Sigmoid colon (tissue), 4 donors: ENCODE results near the gene IQGAP1.

Experiments
- CTCF ChIP-seq, 4 experiments: fragments of 450-650 bp in 3 of 4; fragments of 200-600 bp in 1 of 4; IDR thresholded peaks; one replicate each; pipeline ENCODE4 v1.5.1; 2016 to 2019; ENCODE audit warnings: antibody characterized with exemption in 4 of 4, mild to moderate bottlenecking in 3 of 4, moderate library complexity in 2 of 4
- POLR2A ChIP-seq, 2 donors: fragments of 450-650 bp; IDR thresholded peaks; one replicate each; pipeline ENCODE4 v1.6.1; 2016; ENCODE audit warnings: antibody characterized with exemption in 2 of 2, mild to moderate bottlenecking in 2 of 2, moderate library complexity in 2 of 2
- POLR2AphosphoS5 ChIP-seq, 4 donors: sonication (generic); formaldehyde crosslinking; IDR thresholded peaks; one replicate each; pipeline ENCODE4 v1.6.1; 2017; ENCODE audit warnings: antibody characterized with exemption in 4 of 4

- TF ChIP-seq POLR2A (IDR thresholded peaks at IDR 0.05) (no peak), CTCF (IDR thresholded peaks at IDR 0.05) (no peak), POLR2AphosphoS5 (IDR thresholded peaks at IDR 0.05) (no peak)
These were observed 99.1 kb downstream of the IQGAP1 start for GRCh38 chr15:90487186-90487585.
